Kidney epithelial cell (primary cell): ENCODE results near the gene PKNOX1. TPM values are rescaled to one million over a fixed set of nuclear protein-coding genes. Genes with fewer than 3 reads are reported as not detected.
"Not testable (repeated sequence)": the region's sequence is repeated elsewhere in the genome, so short reads cannot be mapped to it uniquely, and the experiment has no call there.

Source experiments
- DNase-seq: peaks from one replicate; pipeline ENCODE4 v3.0.0-alpha.2; 2010; ENCODE audit warnings: low read depth
- H3K27me3 ChIP-seq: 2 replicates; pipeline ENCODE4 v1.6.0; 2011; ENCODE audit warnings: low read length; ENCODE audit not compliant: control insufficient read depth, insufficient read depth
- H3K36me3 ChIP-seq: 2 replicates; pipeline ENCODE4 v1.5.1; 2011; ENCODE audit warnings: low read length; ENCODE audit not compliant: control insufficient read depth, insufficient read depth
- H3K4me3 ChIP-seq: 2 replicates; pipeline ENCODE4 v1.5.1; 2011; ENCODE audit warnings: low read depth, mild to moderate bottlenecking, control low read depth, low read length
- total RNA-seq: library from RNA; depleted of rRNA; stranded (reverse); fragments of >200 nt; gene quantifications from 2 replicates; pipeline ENCODE4 v1.2.3, GENCODE V29; 2015
- TF ChIP-seq, protein P1 (sequence below): IDR thresholded peaks from 2 replicates; pipeline ENCODE4 v1.5.1; 2011; ENCODE audit warnings: mild to moderate bottlenecking, moderate library complexity, low read length, control low read depth, inconsistent platforms; ENCODE audit not compliant: insufficient read depth, poor library complexity, severe bottlenecking

PKNOX1 gene
- total RNA-seq, 1 donor from 2014 or later: 18.3 TPM

DNA sequence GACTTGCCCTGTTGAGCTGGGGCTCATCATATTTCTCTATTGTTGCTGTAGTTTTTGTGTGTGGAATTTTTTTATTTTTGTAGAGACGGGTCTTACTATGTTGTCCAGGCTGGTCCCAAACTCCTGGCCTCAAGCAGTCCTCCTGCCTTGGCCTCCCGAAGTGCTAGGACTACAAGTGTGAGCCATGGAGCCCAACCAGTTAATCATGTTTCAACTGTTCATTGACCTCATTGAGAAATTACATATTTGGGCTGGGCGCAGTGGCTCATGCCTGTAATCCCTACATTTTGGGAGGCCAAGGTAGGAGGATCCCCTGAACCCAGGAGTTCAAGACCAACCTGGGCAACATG is 9.2 kb upstream of the PKNOX1 start:
- Histone ChIP-seq H3K4me3 (no peak overlapping the region), H3K27me3 (no peaks in the 10 kb centered on the region), H3K36me3 (no peaks in the 10 kb centered on the region)
- TF ChIP-seq, protein P1, sequence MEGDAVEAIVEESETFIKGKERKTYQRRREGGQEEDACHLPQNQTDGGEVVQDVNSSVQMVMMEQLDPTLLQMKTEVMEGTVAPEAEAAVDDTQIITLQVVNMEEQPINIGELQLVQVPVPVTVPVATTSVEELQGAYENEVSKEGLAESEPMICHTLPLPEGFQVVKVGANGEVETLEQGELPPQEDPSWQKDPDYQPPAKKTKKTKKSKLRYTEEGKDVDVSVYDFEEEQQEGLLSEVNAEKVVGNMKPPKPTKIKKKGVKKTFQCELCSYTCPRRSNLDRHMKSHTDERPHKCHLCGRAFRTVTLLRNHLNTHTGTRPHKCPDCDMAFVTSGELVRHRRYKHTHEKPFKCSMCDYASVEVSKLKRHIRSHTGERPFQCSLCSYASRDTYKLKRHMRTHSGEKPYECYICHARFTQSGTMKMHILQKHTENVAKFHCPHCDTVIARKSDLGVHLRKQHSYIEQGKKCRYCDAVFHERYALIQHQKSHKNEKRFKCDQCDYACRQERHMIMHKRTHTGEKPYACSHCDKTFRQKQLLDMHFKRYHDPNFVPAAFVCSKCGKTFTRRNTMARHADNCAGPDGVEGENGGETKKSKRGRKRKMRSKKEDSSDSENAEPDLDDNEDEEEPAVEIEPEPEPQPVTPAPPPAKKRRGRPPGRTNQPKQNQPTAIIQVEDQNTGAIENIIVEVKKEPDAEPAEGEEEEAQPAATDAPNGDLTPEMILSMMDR: no peak
- no peak for DNase-seq

DNA sequence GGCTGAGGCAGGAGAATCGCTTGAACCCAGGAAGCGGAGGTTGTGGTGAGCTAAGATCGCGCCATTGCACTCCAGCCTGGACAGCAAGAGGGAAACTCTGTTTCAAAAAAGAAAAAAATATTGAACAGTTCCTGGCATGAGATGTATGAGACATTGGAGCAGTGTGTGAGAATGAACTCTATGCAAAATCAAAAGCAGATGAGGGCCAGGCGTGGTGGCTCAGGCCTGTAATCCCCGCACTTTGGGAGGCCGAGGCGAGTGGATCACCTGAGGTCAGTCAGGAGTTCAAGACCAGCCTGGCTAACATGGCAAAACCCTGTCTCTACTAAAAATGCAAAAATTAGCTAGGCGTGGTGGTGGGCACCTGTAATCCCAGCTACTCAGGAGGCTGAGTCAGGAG is 6.7 kb upstream of the PKNOX1 start:
- H3K4me3 ChIP-seq, H3K27me3 ChIP-seq, DNase-seq, H3K36me3 ChIP-seq: not testable (repeated sequence)

DNA sequence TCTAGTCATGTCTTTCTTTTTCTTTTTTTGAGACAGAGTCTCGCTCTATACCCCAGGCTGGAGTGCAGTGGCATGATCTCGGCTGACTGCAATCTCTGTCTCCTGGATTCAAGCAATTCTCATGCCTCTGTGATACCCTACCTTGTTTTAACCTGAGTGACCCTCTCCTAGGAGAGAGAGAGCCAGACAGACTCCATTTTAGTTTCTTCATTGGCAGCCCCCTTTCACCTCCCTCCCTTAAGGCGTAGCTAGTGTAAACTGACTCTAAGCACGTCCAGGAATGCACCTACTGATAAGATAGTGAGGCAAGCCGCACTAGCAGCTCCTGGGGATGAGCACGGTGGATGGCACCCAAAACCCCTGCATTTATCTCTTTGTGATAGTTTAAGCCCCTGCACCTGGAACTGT is 5.2 kb upstream of the PKNOX1 start:
- Histone ChIP-seq H3K4me3 (no peak overlapping the region), H3K27me3 (no peaks in the 10 kb centered on the region), H3K36me3 (no peaks in the 10 kb centered on the region)
- TF ChIP-seq, protein P1: no peak
- DNase-seq: no peak

DNA sequence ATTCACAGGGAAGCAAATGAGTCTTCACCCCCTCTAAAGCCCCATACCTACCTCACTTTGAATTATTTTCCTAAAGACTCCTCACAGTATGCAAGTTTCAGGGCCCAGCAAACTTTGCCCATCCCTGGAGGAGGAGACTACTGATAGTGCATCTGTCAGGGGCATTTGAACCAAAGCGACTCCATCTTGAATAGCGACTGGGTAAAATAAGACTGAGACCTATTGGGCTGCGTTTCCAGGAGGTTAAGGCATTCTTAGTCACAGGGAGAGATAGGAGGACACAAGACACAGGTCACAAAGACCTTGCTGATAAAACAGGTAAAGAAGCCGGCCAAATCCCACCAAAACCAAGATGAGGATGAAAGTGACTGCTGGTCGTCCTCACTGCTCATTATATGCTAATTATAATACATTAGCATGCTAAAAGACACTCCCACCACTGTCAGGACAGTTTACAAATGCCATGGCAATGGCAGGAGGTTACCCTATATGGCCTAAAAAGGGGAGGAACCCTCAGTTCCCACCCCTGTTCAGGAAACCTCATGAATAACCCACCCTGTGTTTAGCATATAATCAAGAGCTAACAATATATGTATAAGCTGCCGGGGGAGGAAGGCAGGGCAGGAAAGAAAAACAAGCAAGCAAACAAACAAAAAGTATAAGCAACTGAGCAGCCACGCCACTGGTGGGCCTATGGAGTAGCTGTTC is 3.3 kb upstream of the PKNOX1 start:
- Histone ChIP-seq H3K27me3 (no peaks in the 10 kb centered on the region), H3K36me3 (no peaks in the 10 kb centered on the region), H3K4me3 (no peak overlapping the region)
- TF ChIP-seq, protein P1: no peak
- DNase-seq: no peak

DNA sequence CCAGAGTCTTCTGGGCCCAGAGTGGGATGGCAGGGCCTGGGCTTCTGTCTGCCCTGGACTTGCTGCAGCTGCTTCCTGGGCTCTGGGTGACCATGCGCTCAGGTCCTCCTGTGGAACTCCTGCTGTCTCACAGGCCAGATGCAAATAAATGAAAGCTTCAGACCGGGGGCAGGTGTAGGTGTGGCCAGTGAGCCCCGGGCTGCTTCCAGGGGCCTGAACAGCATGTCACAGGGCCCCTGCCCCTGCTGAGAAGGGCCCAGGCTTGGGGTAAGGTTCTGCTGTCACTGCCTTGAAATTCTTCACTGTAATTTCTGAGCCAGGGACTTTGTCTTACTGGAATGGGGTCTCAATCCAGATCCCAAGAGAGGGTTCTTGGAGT is 2.5 kb upstream of the PKNOX1 start:
- H3K36me3 ChIP-seq: no peaks in the 10 kb centered on the region
- no peak for DNase-seq
- no peaks in the 10 kb centered on the region for H3K27me3 ChIP-seq
- TF ChIP-seq, protein P1: no peak
- no peak overlapping the region for H3K4me3 ChIP-seq

DNA sequence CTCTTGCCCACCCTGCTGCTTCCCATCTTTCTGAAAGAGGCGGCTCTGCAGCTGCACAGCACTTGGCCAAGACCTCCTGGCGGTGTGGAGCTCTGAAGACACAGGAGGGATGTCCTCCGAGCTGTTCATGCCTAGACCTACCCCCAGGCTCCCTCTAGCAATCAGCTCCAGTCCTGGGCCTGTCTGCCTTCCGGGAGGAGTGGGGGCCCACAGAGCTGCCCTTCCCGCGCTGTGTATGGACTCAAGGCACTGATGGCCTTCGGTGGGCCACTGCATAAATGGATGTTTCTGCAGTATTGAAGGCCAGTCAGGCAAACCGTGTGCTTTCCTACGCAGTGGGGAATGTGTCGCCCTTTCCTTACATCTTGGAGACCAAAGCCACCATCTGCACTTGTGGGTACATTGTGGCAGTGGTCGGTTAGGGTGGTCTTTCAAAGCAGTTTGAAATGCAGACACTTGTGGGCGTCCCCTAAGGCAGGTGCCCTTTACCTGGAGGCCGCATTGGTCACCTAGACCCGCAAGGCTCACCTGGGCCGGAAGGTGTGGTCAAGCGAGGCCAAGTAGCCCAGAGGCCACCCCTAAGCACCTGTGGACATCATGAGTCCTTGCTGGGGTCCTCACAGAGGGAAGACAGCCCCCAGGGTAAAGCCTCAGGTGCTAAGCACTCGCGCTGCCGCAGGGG is 912 bp upstream of the PKNOX1 start:
- TF ChIP-seq, protein P1: no peak
- Histone ChIP-seq H3K36me3 (no peaks in the 10 kb centered on the region), H3K27me3 (no peaks in the 10 kb centered on the region), H3K4me3 (peak overlapping the region; percentile 52)
- DNase-seq: no peak
